K562 treated with DMSO at 1 percent for 12 hours (cell line): ENCODE results near the gene ZDHHC4. TPM values are rescaled to one million over a fixed set of nuclear protein-coding genes. Genes with fewer than 3 reads are reported as not detected.

Experiments
- total RNA-seq: library from RNA; unstranded; fragments of 300-600 nt; gene quantifications from 2 replicates; pipeline ENCODE4 v1.2.3, GENCODE V29; 2022; ENCODE audit not compliant: insufficient read depth

Gene ZDHHC4
- 88.6 and 91.4 TPM in 2 replicates for total RNA-seq

GRCh38 chr7:6577369-6578113, at the start of gene ZDHHC4:
ZDHHC4 (plus strand) TSS chr7:6577454; CDS start chr7:6580562, 3,108 bp downstream.

GRCh38 chr7:6551016-6551511, 26.2 kb upstream of the ZDHHC4 start, which contains the start of gene GRID2IP:
GRID2IP (minus strand) TSS chr7:6551461; CDS start chr7:6551436, 25 bp downstream.

DNA sequence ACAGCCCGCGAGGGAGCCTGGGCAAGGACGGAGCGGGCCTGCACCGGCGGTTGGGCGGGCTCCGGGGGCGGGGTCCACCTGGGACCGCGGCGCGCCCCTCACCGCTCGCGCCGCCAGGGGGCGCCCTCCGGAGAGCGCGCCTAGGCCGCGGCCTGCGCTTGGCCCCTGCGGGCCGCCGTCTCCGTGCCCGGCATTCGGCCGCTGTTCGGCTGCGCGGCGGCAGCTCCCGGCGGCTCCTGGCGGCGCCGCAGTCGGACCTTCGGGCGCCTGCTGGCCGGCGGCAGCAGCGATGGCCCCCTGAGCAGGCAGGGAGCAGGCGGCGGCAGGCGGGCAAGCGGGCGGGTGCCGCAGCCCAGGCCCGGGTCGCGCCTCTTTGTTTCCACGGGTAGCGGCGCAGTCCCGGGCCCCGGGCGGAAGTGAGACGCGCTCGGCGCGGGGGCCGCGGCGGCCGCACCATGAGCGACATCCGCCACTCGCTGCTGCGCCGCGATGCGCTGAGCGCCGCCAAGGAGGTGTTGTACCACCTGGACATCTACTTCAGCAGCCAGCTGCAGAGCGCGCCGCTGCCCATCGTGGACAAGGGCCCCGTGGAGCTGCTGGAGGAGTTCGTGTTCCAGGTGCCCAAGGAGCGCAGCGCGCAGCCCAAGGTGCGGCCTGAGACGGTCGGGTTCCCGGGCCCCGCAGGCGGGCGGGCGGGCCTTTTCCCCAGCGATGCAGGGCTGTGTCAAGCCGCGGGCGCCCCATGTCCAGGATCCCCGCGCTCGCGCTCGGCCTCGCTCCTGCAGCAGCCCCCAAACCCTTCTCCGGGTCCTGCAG, 12.8 kb downstream of the ZDHHC4 start, which contains the start of gene INTS15:
Gene INTS15, plus strand, starts transcription at position 193 of the 816 bp plus-strand sequence. Its CDS starts 263 bp downstream, at position 456.

DNA sequence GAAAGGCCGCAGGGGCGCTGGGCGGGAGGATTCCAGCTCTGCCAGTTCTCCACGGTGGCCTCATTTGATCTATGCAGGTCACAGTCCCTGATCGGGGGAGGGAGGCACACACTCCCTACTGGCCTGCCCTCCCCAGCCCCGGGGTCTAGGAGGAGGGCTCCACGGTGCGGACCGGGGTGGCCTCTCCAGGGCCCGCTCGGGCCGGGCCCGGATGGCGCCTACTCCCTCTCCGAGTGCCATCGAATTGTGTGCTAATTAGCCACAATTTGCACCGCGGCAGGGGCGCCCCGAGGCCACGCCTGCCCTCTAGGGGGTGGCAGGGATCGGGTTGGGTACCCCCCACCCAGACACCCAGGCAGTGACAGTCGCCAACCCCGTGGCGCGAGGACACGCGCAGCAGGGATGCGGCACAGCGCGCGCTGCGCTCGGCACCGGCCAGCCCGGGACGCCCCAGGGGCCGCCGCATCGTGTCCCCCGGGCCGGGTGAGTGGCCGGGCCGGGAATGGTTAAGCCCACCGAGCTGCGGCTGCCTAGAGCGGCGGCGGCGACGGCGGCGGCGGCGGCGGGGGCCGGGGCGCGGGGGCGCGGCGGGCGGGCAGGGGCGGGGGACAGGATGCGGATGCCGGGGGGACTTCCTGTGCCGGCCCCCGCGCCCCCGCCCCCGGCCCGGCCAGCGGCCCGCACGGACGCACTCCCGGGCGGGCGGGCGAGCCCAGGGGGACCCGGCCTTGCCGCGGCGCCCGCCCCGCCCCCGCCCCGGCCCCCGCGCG, 37.9 kb downstream of the ZDHHC4 start, which contains the start of gene ZNF853:
Gene ZNF853, plus strand, starts transcription at position 658 of the 770 bp plus-strand sequence. CDS start 565 bp downstream, outside the sequence.

DNA sequence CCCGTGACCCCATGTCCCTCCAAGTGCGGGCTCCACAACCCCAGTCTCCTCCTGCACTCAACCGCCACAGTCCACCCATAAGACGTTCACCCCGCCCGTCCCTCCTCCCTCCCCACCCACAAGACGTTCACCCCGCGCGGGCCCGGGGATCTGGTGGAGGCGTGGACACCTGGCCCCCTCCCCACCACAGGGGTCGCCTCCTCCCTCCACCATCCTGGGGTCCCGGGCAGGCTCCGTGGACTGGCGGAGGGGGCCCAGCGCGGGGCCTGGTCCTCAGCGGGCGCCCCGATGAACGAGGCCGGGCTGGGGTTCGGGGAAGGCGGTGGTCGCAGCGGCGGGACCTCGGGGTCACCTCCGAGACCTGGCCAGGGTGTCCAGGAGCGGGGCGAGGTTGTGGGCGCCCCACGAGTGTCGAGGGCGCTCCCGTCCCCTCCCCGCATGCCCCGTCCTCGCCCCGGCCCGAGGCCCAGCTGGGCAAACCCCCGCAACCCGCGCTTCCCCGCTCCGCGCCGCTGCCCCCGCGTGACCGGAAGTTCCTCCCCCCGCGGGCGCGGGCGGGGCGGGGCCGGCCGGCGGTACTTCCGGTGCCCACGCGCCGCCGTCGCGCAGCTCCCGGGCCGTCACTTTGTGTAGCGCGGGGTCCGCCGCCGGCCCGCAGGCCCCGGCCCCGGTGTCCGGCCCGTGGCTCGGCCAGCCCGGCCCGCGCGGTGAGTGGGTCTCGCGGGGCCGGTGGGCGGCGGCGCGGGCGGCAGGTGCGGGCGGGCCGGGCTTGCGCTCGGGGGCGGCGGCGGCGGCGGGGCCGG, 59.7 kb downstream of the ZDHHC4 start, which contains the start of gene ZNF316:
Gene ZNF316, plus strand, starts transcription at position 578 of the 803 bp plus-strand sequence. CDS start 5,092 bp downstream, outside the sequence.

Other genes starting within 250 kb of the ZDHHC4 start
- gene FAM220A, start 228.5 kb upstream of the ZDHHC4 start, total RNA-seq: 13.6 and 20.0 TPM in 2 replicates
- gene RAC1, start 202.9 kb upstream of the ZDHHC4 start, total RNA-seq: 141 and 196 TPM in 2 replicates
- 11.5 and 29.1 TPM in 2 replicates for gene DAGLB, start 129.5 kb upstream of the ZDHHC4 start, total RNA-seq
- 59.2 and 92.4 TPM in 2 replicates for gene KDELR2, start 93.3 kb upstream of the ZDHHC4 start, total RNA-seq
- gene GRID2IP, start 26.0 kb upstream of the ZDHHC4 start, total RNA-seq: not detected in 2 replicates
- 46.8 and 65.1 TPM in 2 replicates for gene INTS15, start 12.6 kb downstream of the ZDHHC4 start, total RNA-seq
- not detected in 2 replicates for gene ZNF853, start 38.2 kb downstream of the ZDHHC4 start, total RNA-seq
- gene ZNF316, start 59.9 kb downstream of the ZDHHC4 start, total RNA-seq: 14.9 and 28.4 TPM in 2 replicates
- 11.3 and 13.7 TPM in 2 replicates for gene ZNF12, start 129.5 kb downstream of the ZDHHC4 start, total RNA-seq
- not detected in 2 replicates for gene RSPH10B2, start 176.6 kb downstream of the ZDHHC4 start, total RNA-seq
- gene CCZ1B, start 248.8 kb downstream of the ZDHHC4 start, total RNA-seq: 17.9 and 21.5 TPM in 2 replicates